Suprapubic skin (tissue), 4 donors: ENCODE data around the gene C14orf180.

Source experiments
- CTCF ChIP-seq, 2 donors: fragments of 200-600 bp in 1 of 2; fragments of 450-650 bp in 1 of 2; sonication (generic) in 1 of 2; IDR thresholded peaks; one replicate each; pipeline ENCODE4 v1.5.1; 2016 to 2019; ENCODE audit warnings: antibody characterized with exemption in 2 of 2, mild to moderate bottlenecking in 1 of 2, moderate library complexity in 1 of 2
- POLR2A ChIP-seq, 2 donors: fragments of 450-650 bp; IDR thresholded peaks; one replicate each; pipeline ENCODE4 v1.6.1; 2017; ENCODE audit warnings: antibody characterized with exemption in 2 of 2, mild to moderate bottlenecking in 2 of 2, moderate library complexity in 2 of 2
- POLR2AphosphoS5 ChIP-seq, 3 donors: sonication (generic); formaldehyde crosslinking; IDR thresholded peaks; one replicate each; pipeline ENCODE4 v1.6.1; 2017; ENCODE audit warnings: antibody characterized with exemption in 3 of 3

GRCh38 chr14:104634886-104635570 is 55.5 kb downstream of the C14orf180 start:
- TF ChIP-seq CTCF (IDR thresholded peaks at IDR 0.05) (no peak), POLR2A (IDR thresholded peaks at IDR 0.05) (no peak), POLR2AphosphoS5 (IDR thresholded peaks at IDR 0.05) (no peak)
